ENCODE data around the gene NMNAT3. TPM values are rescaled to one million over a fixed set of nuclear protein-coding genes. Genes with fewer than 3 reads are reported as not detected.

NMNAT3 gene
- total and polyA plus RNA-seq, 2 donors, result 7.5 to 11.9 TPM

DNA sequence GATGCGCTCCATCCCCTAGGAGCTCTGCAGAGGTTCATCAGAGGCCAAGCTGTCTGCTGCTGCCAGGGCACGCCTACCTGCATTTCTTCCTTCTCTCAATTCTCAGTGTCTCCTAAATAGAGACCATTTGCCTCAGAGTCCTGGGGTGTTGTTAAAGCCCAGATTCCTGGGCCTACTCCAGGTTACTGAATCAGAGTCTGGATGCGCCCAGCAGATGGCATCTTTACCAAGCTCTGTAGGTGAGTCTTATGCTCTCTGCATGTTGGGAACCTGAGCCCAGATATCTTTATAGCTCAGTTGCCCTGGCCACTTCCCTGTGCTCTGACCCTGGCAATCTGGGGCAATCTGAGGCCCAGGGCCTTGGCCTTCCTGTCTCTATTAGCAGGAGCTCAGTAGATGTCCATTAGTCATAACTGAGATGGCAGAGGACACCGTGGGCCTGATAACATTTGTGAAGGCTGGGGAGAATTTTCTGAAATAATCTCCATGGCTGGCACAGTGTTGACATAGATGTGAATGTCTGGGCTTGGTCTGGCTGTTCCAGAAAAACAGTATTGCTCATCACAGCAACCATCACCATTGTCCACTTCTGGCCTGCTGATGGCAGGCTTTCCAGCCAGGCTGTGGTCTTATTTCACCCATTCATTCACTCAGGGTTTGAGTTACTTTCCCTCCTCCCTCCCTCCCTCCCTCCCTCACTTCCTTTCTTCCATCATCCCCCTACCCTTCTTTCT is 125.0 kb downstream of the NMNAT3 start:
- Histone ChIP-seq H3K4me3 (ENCODE audit: low read depth, low read length) (no peak overlapping the region), H3K4me1 (ENCODE audit: insufficient read depth) (no peaks in the 10 kb centered on the region), H3K36me3 (ENCODE audit: insufficient read depth) (no peaks in the 10 kb centered on the region), H3K27ac (ENCODE audit: low read depth) (peak overlapping the region; percentile 48)
- WGBS, result 82% methylated on average over 4 of the region's 4 CpGs
- no peak for DNase-seq (ENCODE audit: extremely low spot score)

DNA sequence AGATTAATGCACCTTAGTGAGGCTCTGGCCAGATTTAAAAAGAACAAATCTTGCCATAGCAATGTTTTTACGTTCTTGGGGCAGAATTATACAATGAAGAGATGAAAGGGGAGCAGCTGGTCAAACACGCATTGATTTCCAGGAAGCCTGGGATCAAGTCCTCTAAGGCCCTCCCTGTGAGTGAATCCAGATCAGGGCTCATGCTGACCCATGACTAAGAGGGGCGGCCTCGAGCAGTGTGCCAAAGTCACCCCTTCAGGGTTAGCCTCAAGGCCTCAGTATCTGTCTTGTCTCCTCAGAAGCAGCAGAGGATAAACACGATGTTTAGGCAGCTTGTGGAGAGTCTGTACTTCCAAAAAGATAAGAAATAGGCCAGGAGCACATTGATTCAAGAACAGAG is 129.0 kb downstream of the NMNAT3 start:
- no peaks in the 10 kb centered on the region for H3K36me3 ChIP-seq (ENCODE audit: insufficient read depth)
- WGBS, result 36% methylated on average over 5 of the region's 5 CpGs
- DNase-seq (ENCODE audit: extremely low spot score), result no peak
- no peak overlapping the region for H3K4me3 ChIP-seq (ENCODE audit: low read depth, low read length)
- no peak overlapping the region for H3K27ac ChIP-seq (ENCODE audit: low read depth)
- H3K4me1 ChIP-seq (ENCODE audit: insufficient read depth), result no peaks in the 10 kb centered on the region

GRCh38 chr3:139547666-139548065 is 130.1 kb downstream of the NMNAT3 start:
- H3K27ac ChIP-seq (ENCODE audit: low read depth), result no peak overlapping the region
- DNase-seq (ENCODE audit: extremely low spot score), result no peak
- H3K4me1 ChIP-seq (ENCODE audit: insufficient read depth), result no peaks in the 10 kb centered on the region
- no peak overlapping the region for H3K4me3 ChIP-seq (ENCODE audit: low read depth, low read length)
- no peaks in the 10 kb centered on the region for H3K36me3 ChIP-seq (ENCODE audit: insufficient read depth)

DNA sequence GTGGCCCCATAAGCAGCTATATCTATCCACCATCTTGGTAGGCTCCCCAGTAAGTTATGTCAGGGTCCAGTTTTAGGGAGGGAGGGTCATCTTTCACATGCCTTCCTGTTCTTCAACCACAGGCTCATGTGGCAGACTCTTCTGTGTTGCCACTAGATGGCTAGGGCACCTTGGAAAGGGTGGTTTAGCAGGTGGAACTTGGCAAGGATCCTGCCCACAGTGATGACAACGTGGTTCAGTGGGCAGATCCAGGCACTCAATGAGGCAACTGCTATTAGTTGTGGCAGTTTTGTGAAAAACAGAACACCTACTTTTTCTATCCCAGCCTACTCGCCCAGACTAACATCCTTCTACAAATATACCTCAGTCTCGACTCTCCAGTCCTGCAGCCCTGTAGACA is 131.0 kb downstream of the NMNAT3 start:
- no peak for DNase-seq (ENCODE audit: extremely low spot score)
- Histone ChIP-seq H3K4me1 (ENCODE audit: insufficient read depth) (no peaks in the 10 kb centered on the region), H3K4me3 (ENCODE audit: low read depth, low read length) (no peak overlapping the region), H3K27ac (ENCODE audit: low read depth) (no peak overlapping the region), H3K36me3 (ENCODE audit: insufficient read depth) (no peaks in the 10 kb centered on the region)
- 93% methylated on average over 3 of the region's 3 CpGs for WGBS

DNA sequence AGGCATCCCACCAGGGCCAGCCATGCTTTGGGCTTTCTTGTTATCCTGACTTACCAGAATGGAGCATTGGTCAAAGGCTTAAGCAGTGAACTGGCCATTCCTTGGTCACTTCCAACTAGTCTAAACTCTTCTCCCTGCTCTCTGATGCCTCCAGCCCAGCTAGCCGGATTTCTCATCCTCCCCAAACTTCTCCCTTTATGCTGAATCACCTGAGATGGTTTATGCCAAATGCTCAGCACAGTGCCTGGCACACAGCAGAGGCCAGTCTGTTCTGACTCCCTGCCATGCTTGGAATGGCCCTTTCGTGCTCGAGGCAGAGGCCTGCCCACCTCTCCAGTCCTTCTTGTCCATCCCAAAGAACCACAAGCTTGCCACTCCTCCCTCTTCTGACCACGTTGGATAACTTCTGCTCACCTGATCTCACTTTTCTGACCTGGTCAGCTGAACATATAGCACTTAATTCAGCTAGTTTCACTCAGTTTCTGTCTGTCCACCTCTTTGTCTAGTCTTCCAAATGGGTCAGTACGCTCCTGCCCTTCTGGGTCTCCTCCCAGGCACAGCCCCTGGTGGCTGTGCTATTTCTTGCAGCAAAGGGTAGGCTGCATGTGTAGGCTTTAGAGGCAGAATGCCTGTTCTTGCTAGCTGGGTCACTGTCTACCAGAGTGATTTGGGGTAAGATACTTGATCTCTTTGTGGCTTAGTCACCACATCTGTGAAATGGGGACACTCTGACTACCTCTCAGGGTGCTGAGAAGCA is 136.1 kb downstream of the NMNAT3 start:
- Histone ChIP-seq H3K36me3 (ENCODE audit: insufficient read depth) (no peaks in the 10 kb centered on the region), H3K27ac (ENCODE audit: low read depth) (no peak overlapping the region), H3K4me3 (ENCODE audit: low read depth, low read length) (no peak overlapping the region), H3K4me1 (ENCODE audit: insufficient read depth) (no peaks in the 10 kb centered on the region)
- DNase-seq (ENCODE audit: extremely low spot score), result no peak
- WGBS, result 95% methylated on average over 5 of the region's 5 CpGs

- H3K4me1 ChIP-seq (ENCODE audit: insufficient read depth), result no peaks in the 10 kb centered on the region
- no peak for DNase-seq (ENCODE audit: extremely low spot score)
- H3K27ac ChIP-seq (ENCODE audit: low read depth), result no peak overlapping the region
- 79% methylated on average over 6 of the region's 6 CpGs for WGBS
- no peaks in the 10 kb centered on the region for H3K36me3 ChIP-seq (ENCODE audit: insufficient read depth)
- no peak overlapping the region for H3K4me3 ChIP-seq (ENCODE audit: low read depth, low read length)
Measured at GRCh38 chr3:139540651-139541531, 136.9 kb downstream of the NMNAT3 start.

- Histone ChIP-seq H3K27ac (ENCODE audit: low read depth) (peak overlapping the region; percentile 78), H3K4me1 (ENCODE audit: insufficient read depth) (no peaks in the 10 kb centered on the region), H3K4me3 (ENCODE audit: low read depth, low read length) (peak overlapping the region; percentile 55), H3K36me3 (ENCODE audit: insufficient read depth) (no peaks in the 10 kb centered on the region)
- 27% methylated on average over 21 of the region's 21 CpGs for WGBS
- no peak for DNase-seq (ENCODE audit: extremely low spot score)
Measured at GRCh38 chr3:139538733-139539132, 139.0 kb downstream of the NMNAT3 start.

- Histone ChIP-seq H3K4me3 (ENCODE audit: low read depth, low read length) (no peak overlapping the region), H3K36me3 (ENCODE audit: insufficient read depth) (no peaks in the 10 kb centered on the region), H3K27ac (ENCODE audit: low read depth) (peak overlapping the region; percentile 12), H3K4me1 (ENCODE audit: insufficient read depth) (no peaks in the 10 kb centered on the region)
- no peak for DNase-seq (ENCODE audit: extremely low spot score)
- 87% methylated on average over 5 of the region's 5 CpGs for WGBS
Measured at GRCh38 chr3:139537795-139538621, 139.8 kb downstream of the NMNAT3 start.

DNA sequence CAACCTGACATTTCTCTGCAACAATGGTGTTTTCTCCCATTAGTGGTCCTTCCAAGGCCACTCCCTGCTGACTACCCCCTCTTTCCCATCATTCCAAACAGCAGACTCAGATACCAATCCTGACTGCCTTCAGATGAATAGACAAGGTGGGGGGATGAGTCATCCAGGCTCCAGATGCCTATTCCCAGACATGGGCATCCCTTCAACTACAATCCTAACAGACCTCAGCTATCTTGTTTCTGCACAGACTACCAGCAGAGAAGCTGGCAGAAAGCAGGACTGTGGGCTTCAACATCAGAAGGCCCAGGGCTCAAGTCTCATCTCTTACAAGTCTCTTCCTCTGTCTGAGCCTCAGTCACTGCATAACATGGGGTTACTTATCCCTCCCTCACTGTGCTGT is 140.4 kb downstream of the NMNAT3 start:
- H3K36me3 ChIP-seq (ENCODE audit: insufficient read depth), result no peaks in the 10 kb centered on the region
- H3K4me1 ChIP-seq (ENCODE audit: insufficient read depth), result no peaks in the 10 kb centered on the region
- H3K4me3 ChIP-seq (ENCODE audit: low read depth, low read length), result no peak overlapping the region
- H3K27ac ChIP-seq (ENCODE audit: low read depth), result no peak overlapping the region
- DNase-seq (ENCODE audit: extremely low spot score), result no peak

DNA sequence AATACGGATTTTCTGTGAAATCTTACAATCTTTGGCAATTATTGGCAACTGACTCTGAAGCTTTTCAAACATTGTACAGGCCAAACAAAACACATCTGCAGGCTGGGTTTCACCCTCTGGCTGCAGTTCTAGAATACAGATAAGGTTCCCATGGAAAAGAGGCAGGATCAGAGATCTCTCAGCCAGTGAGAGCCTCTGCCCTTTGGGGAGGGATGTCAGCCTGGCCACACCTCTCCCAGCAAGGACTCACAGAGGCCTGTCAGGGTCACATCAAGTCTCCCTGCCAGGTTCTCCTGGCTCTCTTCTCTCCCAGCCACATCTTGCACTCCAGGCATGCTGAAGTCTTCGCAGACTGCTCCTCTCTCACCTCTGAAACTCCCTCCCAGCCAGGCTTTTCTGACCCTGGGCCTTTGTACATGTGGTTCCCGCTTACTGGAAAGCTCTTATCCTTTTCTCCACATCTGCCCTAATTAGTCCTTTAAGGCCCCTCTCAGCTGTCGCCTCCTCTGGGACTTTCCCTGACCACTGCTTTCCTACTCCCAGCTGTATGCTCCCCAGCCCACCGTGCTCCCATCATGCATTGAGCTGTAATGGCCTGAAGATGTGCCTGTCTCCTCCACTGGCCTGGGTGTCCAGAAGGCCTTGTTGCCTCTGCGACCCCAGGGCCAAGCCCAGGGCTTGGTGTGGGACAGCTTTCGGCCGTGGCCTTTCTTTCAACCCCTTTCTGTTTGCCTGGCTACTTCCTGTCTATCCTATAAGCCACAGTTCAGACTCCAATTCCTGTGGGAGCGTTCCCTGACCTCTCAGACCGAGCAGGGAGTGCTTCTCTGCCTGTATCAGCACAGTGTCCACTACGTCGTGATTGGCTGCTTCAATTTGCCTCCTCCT is 142.5 kb downstream of the NMNAT3 start:
- H3K36me3 ChIP-seq (ENCODE audit: insufficient read depth), result no peaks in the 10 kb centered on the region
- H3K27ac ChIP-seq (ENCODE audit: low read depth), result peak overlapping the region; percentile 51
- WGBS, result 34% methylated on average over 12 of the region's 12 CpGs
- DNase-seq (ENCODE audit: extremely low spot score), result peak; percentile 69
- H3K4me1 ChIP-seq (ENCODE audit: insufficient read depth), result no peaks in the 10 kb centered on the region
- no peak overlapping the region for H3K4me3 ChIP-seq (ENCODE audit: low read depth, low read length)

DNA sequence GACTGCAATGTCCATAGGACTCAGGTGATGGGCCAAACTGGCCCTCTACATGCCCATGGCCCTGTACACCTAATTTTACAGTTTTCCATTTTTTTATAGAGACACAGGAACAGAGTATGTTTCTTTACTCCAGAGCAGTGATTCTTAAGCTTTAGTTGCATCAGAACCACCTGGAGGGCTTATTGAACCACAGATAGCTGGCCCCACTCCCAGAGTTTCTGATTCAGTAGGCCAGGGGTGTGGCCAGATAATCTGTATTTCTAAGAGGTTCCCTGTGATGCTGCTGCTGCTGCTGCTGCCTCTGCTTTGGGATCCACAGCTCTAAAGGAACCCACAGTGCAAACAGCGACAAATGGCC is 143.3 kb downstream of the NMNAT3 start:
- Histone ChIP-seq H3K36me3 (ENCODE audit: insufficient read depth) (no peaks in the 10 kb centered on the region), H3K27ac (ENCODE audit: low read depth) (peak overlapping the region; percentile 33), H3K4me3 (ENCODE audit: low read depth, low read length) (no peak overlapping the region), H3K4me1 (ENCODE audit: insufficient read depth) (no peaks in the 10 kb centered on the region)
- WGBS, result 54% methylated on average over 1 of the region's 1 CpG
- no peak for DNase-seq (ENCODE audit: extremely low spot score)

DNA sequence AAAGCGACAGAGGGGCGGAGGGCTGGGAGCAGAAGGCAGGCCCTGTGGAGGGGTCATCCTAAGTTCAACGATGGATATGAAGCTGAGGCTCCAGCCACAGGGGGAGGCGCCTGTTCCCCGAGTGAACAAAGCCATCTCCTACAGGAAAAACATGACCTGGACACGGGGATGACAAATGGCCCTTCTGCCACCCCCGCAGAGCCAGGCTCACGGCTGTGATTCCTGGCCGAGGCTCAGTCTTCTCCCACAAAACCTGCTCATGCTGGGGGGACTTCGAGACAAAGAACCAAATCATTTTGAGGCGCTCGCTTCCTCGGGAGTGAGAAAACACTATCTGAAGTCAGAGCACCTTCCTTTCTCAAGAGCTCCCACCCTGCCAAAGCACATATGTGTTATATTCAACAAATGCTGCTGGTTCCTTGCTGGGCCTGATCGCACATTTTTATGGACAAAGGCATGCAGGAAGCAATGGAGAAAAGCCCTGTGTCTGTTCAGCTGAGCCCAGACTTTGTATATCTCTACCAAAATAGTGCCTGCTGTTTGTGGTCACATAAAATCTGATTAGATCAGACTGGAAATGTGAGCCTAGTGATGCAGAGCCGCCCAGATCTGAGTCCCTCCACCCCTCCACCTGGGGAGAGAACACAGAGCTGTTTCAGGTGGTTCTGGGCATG is 143.9 kb downstream of the NMNAT3 start:
- peak overlapping the region; percentile 33 for H3K27ac ChIP-seq (ENCODE audit: low read depth)
- H3K4me1 ChIP-seq (ENCODE audit: insufficient read depth), result no peaks in the 10 kb centered on the region
- no peaks in the 10 kb centered on the region for H3K36me3 ChIP-seq (ENCODE audit: insufficient read depth)
- no peak overlapping the region for H3K4me3 ChIP-seq (ENCODE audit: low read depth, low read length)
- DNase-seq (ENCODE audit: extremely low spot score), result peak; percentile 51
- WGBS, result 19% methylated on average over 15 of the region's 15 CpGs
